Frontal cortex (tissue), 4 donors: ENCODE measurements around the gene CACNA2D4. TPM values are rescaled to one million over a fixed set of nuclear protein-coding genes. Genes with fewer than 3 reads are reported as not detected.
"Not testable (repeated sequence)": the region's sequence is repeated elsewhere in the genome, so short reads cannot be mapped to it uniquely, and the experiment has no call there.

ENCODE experiments used
- DNase-seq, 2 donors: peaks; one replicate each; pipeline ENCODE4 v3.0.0; 2012; ENCODE audit warnings: low spot score in 2 of 2
- FAIRE-seq: peaks from 2 replicates; lab custom pipeline; 2012; peaks lifted over from hg19 to GRCh38; lab: Jason Lieb, UNC
- total RNA-seq: library from RNA; depleted of rRNA; stranded (reverse); fragments of >200 nt; gene quantifications from one replicate; pipeline ENCODE4 v1.2.3, GENCODE V29; 2014
- donor health status: control.
- donor health status: control.
- donor health status: control.

The CACNA2D4 gene
- total RNA-seq: not detected

GRCh38 chr12:1918081-1918883 is at the start of gene CACNA2D4:
TSS of gene CACNA2D4 (minus strand) at chr12:1918652. CDS start at chr12:1918473, 179 bp downstream.
- DNase-seq: peak in 1 of 2 donors; percentile 6
- FAIRE-seq: no peak

GRCh38 chr12:1966561-1967226 is 48.2 kb upstream of the CACNA2D4 start:
- FAIRE-seq (no peak), DNase-seq (no peak)

- DNase-seq (no peak), FAIRE-seq (no peak)
Measured at GRCh38 chr12:1965916-1966315, 47.5 kb upstream of the CACNA2D4 start.

- no peak for DNase-seq
- FAIRE-seq: no peak
Measured at GRCh38 chr12:1962051-1963020, 43.9 kb upstream of the CACNA2D4 start.

GRCh38 chr12:1956716-1957115 is 38.3 kb upstream of the CACNA2D4 start:
- DNase-seq (no peak), FAIRE-seq (no peak)

GRCh38 chr12:1949771-1950470 is 31.5 kb upstream of the CACNA2D4 start:
- DNase-seq (no peak), FAIRE-seq (no peak)

GRCh38 chr12:1948883-1949282 is 30.4 kb upstream of the CACNA2D4 start:
- DNase-seq (no peak), FAIRE-seq (no peak)

- FAIRE-seq (no peak), DNase-seq (no peak)
Measured at GRCh38 chr12:1947081-1947480, 28.6 kb upstream of the CACNA2D4 start.

GRCh38 chr12:1946296-1946695 is 27.8 kb upstream of the CACNA2D4 start:
- FAIRE-seq (no peak), DNase-seq (no peak)

GRCh38 chr12:1945502-1945901 is 27.1 kb upstream of the CACNA2D4 start:
- FAIRE-seq, DNase-seq: not testable (repeated sequence)

GRCh38 chr12:1939801-1940607 is 21.6 kb upstream of the CACNA2D4 start:
- DNase-seq (peak; percentile 68 to 80), FAIRE-seq (peak; percentile 84)

GRCh38 chr12:1939331-1939730 is 20.9 kb upstream of the CACNA2D4 start:
- FAIRE-seq (no peak), DNase-seq (peak in 1 of 2 donors; percentile 2)

GRCh38 chr12:1937481-1938224 is 19.2 kb upstream of the CACNA2D4 start:
- no peak for FAIRE-seq
- DNase-seq: peak in 1 of 2 donors; percentile 2

GRCh38 chr12:1936406-1937320 is 18.2 kb upstream of the CACNA2D4 start:
- peak; percentile 55 to 75 for DNase-seq
- no peak for FAIRE-seq

- FAIRE-seq (no peak), DNase-seq (peak in 1 of 2 donors; percentile 29)
Measured at GRCh38 chr12:1935700-1936378, 17.4 kb upstream of the CACNA2D4 start.

GRCh38 chr12:1935242-1935641 is 16.8 kb upstream of the CACNA2D4 start:
- FAIRE-seq (no peak), DNase-seq (no peak)
